CD14-positive monocyte (primary cell): Measurements from ENCODE around the gene UGCG. TPM values are rescaled to one million over a fixed set of nuclear protein-coding genes. Genes with fewer than 3 reads are reported as not detected.

Source experiments
- DNase-seq, 3 donors: peaks; one replicate each; pipeline ENCODE4 v3.0.0-alpha.2; 2011 to 2022
- H2AFZ ChIP-seq: 2 replicates; pipeline ENCODE4 v1.6.0; 2012; ENCODE audit warnings: mild to moderate bottlenecking, low read depth, low read length, inconsistent platforms; ENCODE audit not compliant: insufficient read depth, poor library complexity, severe bottlenecking
- H3K27ac ChIP-seq, 2 donors: 1 replicate in 1 of 2; 2 replicates in 1 of 2; pipeline ENCODE4 v1.5.1; 2012 to 2013; ENCODE audit warnings: low read length in 2 of 2, control low read depth in 1 of 2, inconsistent platforms in 1 of 2, low read depth in 1 of 2, mild to moderate bottlenecking in 1 of 2
- H3K27me3 ChIP-seq, 2 donors: one replicate each; pipeline versions ENCODE4 v1.6.0 to v1.6.1; 2011 to 2013; ENCODE audit warnings: low read length in 2 of 2; ENCODE audit not compliant: control insufficient read depth in 2 of 2, insufficient read depth in 2 of 2
- H3K36me3 ChIP-seq, 2 donors: replicated peaks in 1 of 2; 1 replicate in 1 of 2; 2 replicates in 1 of 2; pipeline versions ENCODE4 v1.5.1 to v1.6.1; 2012 to 2013; ENCODE audit warnings: low read length in 2 of 2, control low read depth in 1 of 2, inconsistent platforms in 1 of 2, mild to moderate bottlenecking in 1 of 2; ENCODE audit not compliant: insufficient read depth in 2 of 2, control insufficient read depth in 1 of 2
- H3K4me1 ChIP-seq, 2 donors: 1 replicate in 1 of 2; 2 replicates in 1 of 2; pipeline versions ENCODE4 v1.5.1 to v1.6.1; 2012 to 2013; ENCODE audit warnings: low read length in 2 of 2, control low read depth in 1 of 2, inconsistent platforms in 1 of 2, mild to moderate bottlenecking in 1 of 2, moderate library complexity in 1 of 2; ENCODE audit not compliant: insufficient read depth in 2 of 2, control insufficient read depth in 1 of 2
- H3K4me2 ChIP-seq: replicated peaks from 2 replicates; pipeline ENCODE3; 2012; ENCODE audit warnings: low read length, moderate library complexity, mild to moderate bottlenecking; ENCODE audit not compliant: poor library complexity, severe bottlenecking; ENCODE audit errors: extremely low read depth
- H3K4me3 ChIP-seq, 3 experiments: fragments of 200-600 bp in 1 of 3; sonication (generic) in 1 of 3; replicated peaks in 1 of 3; 1 replicate in 2 of 3; 2 replicates in 1 of 3; pipeline ENCODE4 v1.5.1; 2011 to 2013; ENCODE audit warnings: low read length in 3 of 3, mild to moderate bottlenecking in 3 of 3, control low read depth in 2 of 3, low read depth in 2 of 3, inconsistent platforms in 1 of 3, moderate library complexity in 1 of 3
- H3K79me2 ChIP-seq: 2 replicates; pipeline ENCODE4 v1.6.0; 2012; ENCODE audit warnings: mild to moderate bottlenecking, control low read depth, inconsistent platforms, low read length, moderate library complexity; ENCODE audit not compliant: insufficient read depth
- H3K9ac ChIP-seq: 2 replicates; pipeline ENCODE4 v1.6.0; 2017; ENCODE audit warnings: low read length, mild to moderate bottlenecking; ENCODE audit not compliant: insufficient read depth, poor library complexity, severe bottlenecking
- H3K9me3 ChIP-seq, 2 donors: replicated peaks in 1 of 2; 1 replicate in 1 of 2; 2 replicates in 1 of 2; pipeline versions ENCODE4 v1.5.1 to v1.6.1; 2012 to 2013; ENCODE audit warnings: low read length in 2 of 2, control low read depth in 1 of 2; ENCODE audit not compliant: control insufficient read depth in 1 of 2, insufficient read depth in 1 of 2
- H4K20me1 ChIP-seq: 2 replicates; pipeline ENCODE4 v1.6.0; 2012; ENCODE audit warnings: mild to moderate bottlenecking, low read length, control low read depth, moderate library complexity; ENCODE audit not compliant: insufficient read depth
- H3K27ac Mint-ChIP-seq, 7 donors: one replicate each; pipeline ENCODE4 v1.8.0; 2020; ENCODE audit warnings: mild to moderate bottlenecking in 7 of 7, mixed read lengths in 7 of 7, moderate library complexity in 6 of 7, inconsistent platforms in 2 of 7
- H3K27me3 Mint-ChIP-seq, 3 donors: one replicate each; pipeline ENCODE4 v1.8.0; 2021 to 2022; ENCODE audit warnings: low read depth in 3 of 3, mild to moderate bottlenecking in 3 of 3, mixed read lengths in 3 of 3, moderate library complexity in 3 of 3, inconsistent platforms in 1 of 3
- H3K36me3 Mint-ChIP-seq, 2 donors: one replicate each; pipeline ENCODE4 v1.8.0; 2020; ENCODE audit warnings: mixed read lengths in 2 of 2, inconsistent platforms in 1 of 2, mild to moderate bottlenecking in 1 of 2
- H3K4me1 Mint-ChIP-seq: one replicate; pipeline ENCODE4 v1.8.0; 2020; ENCODE audit warnings: mild to moderate bottlenecking, mixed read lengths
- H3K4me3 Mint-ChIP-seq, 2 donors: one replicate each; pipeline ENCODE4 v1.8.0; 2020; ENCODE audit warnings: mild to moderate bottlenecking in 2 of 2, mixed read lengths in 2 of 2, moderate library complexity in 1 of 2
- H3K9me3 Mint-ChIP-seq, 7 donors: one replicate each; pipeline ENCODE4 v1.8.0; 2020 to 2022; ENCODE audit warnings: mixed read lengths in 7 of 7, mild to moderate bottlenecking in 6 of 7, moderate library complexity in 6 of 7, inconsistent platforms in 2 of 7
- CTCF ChIP-seq: fragments of 200-600 bp; IDR thresholded peaks from one replicate; pipeline ENCODE4 v1.8.0; 2022; ENCODE audit warnings: antibody characterized with exemption, mild to moderate bottlenecking
- WGBS: methylation state at CpG from one replicate; pipeline ENCODE4 v1.1.5; 2013; ENCODE audit warnings: missing lambda C conversion rate; ENCODE audit not compliant: insufficient coverage; 5-methylcytosine and 5-hydroxymethylcytosine counted together
- intact Hi-C, 2 donors: fragments of 100-400 bp; cut with micrococcal nuclease; formaldehyde crosslinking; loops; one replicate each; pipeline versions ENCODE4 v1.15.0 to v1.15.1; 2023
- polyA plus RNA-seq, 3 donors: library from polyadenylated mRNA; depleted of rRNA in 1 of 3; unstranded in 2 of 3; stranded (reverse) in 1 of 3; fragments of 300-500 nt in 2 of 3; fragments of >200 nt in 1 of 3; fragmentation: Illumina TruSeq in 2 of 3; gene quantifications; 1 replicate in 2 of 3; 2 replicates in 1 of 3; pipeline ENCODE4 v1.2.3, GENCODE V29; 2012 to 2021

Gene UGCG
- polyA plus RNA-seq, 3 donors = 2.7 to 7.9 (median 4.1) TPM

GRCh38 chr9:111898331-111899096, 1.9 kb downstream of the UGCG start:
- Mint-ChIP-seq H3K27ac (no peak overlapping the region), H3K9me3 (no peaks in the 10 kb centered on the region), H3K36me3 (no peaks in the 10 kb centered on the region), H3K4me3 (no peak overlapping the region), H3K4me1 (peaks cover 11% of the 10 kb centered on the region), H3K27me3 (peaks cover 4 to 11% (median 8%) of the 10 kb centered on the region in 3 donors)
- no peaks in the 10 kb centered on the region for H3K36me3 ChIP-seq
- no peaks in the 10 kb centered on the region for H3K9me3 ChIP-seq
- H3K27me3 ChIP-seq = peaks cover 0 to 10% of the 10 kb centered on the region in 2 donors
- H2AFZ ChIP-seq = peak overlapping the region; percentile 100
- TF ChIP-seq CTCF = no peak
- intact Hi-C loops = loop anchor here (5.0 to 10.0 kb wide), 4 partner anchors 166 to 434 kb away; partner anchors contain the start of genes ECPAS (in 1 of the 2) and PTBP3 (in 1 of the 2)
- peak overlapping the region in 2 of 3 experiments; percentile 58 to 90 for H3K4me3 ChIP-seq
- DNase-seq = no peak
- no CpG with 5 or more reads among the region's 4 CpGs for WGBS
- H3K4me2 ChIP-seq = peak overlapping the region; percentile 94
- H3K79me2 ChIP-seq = peaks cover 61% of the 10 kb centered on the region
- no peak overlapping the region for H3K9ac ChIP-seq
- no peak overlapping the region for H3K27ac ChIP-seq
- peaks cover 22 to 29% of the 10 kb centered on the region in 2 donors for H3K4me1 ChIP-seq
- H4K20me1 ChIP-seq = peaks cover 48% of the 10 kb centered on the region

- TF ChIP-seq CTCF = no peak
Measured at GRCh38 chr9:111900151-111900857, 3.7 kb downstream of the UGCG start.

More at GRCh38 chr9:111900151-111900857, 3.7 kb downstream of the UGCG start:
- H3K9ac ChIP-seq = no peak overlapping the region
- H3K27me3 ChIP-seq = peaks cover 0 to 8% of the 10 kb centered on the region in 2 donors
- Mint-ChIP-seq H3K36me3 (no peaks in the 10 kb centered on the region), H3K27ac (no peak overlapping the region), H3K4me3 (no peak overlapping the region), H3K27me3 (peaks cover 0 to 5% (median 4%) of the 10 kb centered on the region in 3 donors), H3K4me1 (peaks cover 11% of the 10 kb centered on the region), H3K9me3 (no peaks in the 10 kb centered on the region)
- H3K9me3 ChIP-seq = no peaks in the 10 kb centered on the region
- intact Hi-C loops = loop anchor here in 1 of 2 donors (5.0 kb wide), 1 partner anchor 37 kb away; no protein-coding TSS in a partner anchor
- H2AFZ ChIP-seq = no peak overlapping the region
- no peak overlapping the region for H3K27ac ChIP-seq
- peaks cover 79% of the 10 kb centered on the region for H3K79me2 ChIP-seq
- H3K4me1 ChIP-seq = peaks cover 22 to 29% of the 10 kb centered on the region in 2 donors
- 100% methylated on average over 1 of the region's 6 CpGs for WGBS
- DNase-seq = no peak
- H3K4me3 ChIP-seq = no peak overlapping the region
- H3K4me2 ChIP-seq = no peak overlapping the region
- H4K20me1 ChIP-seq = peaks cover 66% of the 10 kb centered on the region
- no peaks in the 10 kb centered on the region for H3K36me3 ChIP-seq
